ENCODE results near the gene ORM1.

Gene ORM1

GRCh38 chr9:114282104-114282485 lies 40.8 kb upstream of the ORM1 start:
- TF ChIP-seq POLR2AphosphoS5 (IDR thresholded peaks at IDR 0.05; ENCODE audit: low read depth), result no peak
- no peak for TF ChIP-seq GABPA (IDR thresholded peaks at IDR 0.05; ENCODE audit: low read depth)
- TF ChIP-seq REST (IDR thresholded peaks at IDR 0.05; ENCODE audit: insufficient replicate concordance, low read depth), result no peak
- TF ChIP-seq SPI1 (IDR thresholded peaks at IDR 0.05; ENCODE audit: borderline replicate concordance, low read depth), result no peak
- TF ChIP-seq, protein P1, sequence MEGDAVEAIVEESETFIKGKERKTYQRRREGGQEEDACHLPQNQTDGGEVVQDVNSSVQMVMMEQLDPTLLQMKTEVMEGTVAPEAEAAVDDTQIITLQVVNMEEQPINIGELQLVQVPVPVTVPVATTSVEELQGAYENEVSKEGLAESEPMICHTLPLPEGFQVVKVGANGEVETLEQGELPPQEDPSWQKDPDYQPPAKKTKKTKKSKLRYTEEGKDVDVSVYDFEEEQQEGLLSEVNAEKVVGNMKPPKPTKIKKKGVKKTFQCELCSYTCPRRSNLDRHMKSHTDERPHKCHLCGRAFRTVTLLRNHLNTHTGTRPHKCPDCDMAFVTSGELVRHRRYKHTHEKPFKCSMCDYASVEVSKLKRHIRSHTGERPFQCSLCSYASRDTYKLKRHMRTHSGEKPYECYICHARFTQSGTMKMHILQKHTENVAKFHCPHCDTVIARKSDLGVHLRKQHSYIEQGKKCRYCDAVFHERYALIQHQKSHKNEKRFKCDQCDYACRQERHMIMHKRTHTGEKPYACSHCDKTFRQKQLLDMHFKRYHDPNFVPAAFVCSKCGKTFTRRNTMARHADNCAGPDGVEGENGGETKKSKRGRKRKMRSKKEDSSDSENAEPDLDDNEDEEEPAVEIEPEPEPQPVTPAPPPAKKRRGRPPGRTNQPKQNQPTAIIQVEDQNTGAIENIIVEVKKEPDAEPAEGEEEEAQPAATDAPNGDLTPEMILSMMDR (IDR thresholded peaks at IDR 0.05; ENCODE audit: insufficient read depth, low read length), result no peak
- no peak for DNase-seq (ENCODE audit: low read depth in 1 of 2, low spot score in 1 of 2)
- no peaks in the 10 kb centered on the region for H3K27me3 ChIP-seq (ENCODE audit: insufficient read depth, poor library complexity, severe bottlenecking)
- no peak overlapping the region for H3K4me3 ChIP-seq (replicated peaks; ENCODE audit: insufficient read depth, low read length)
- no peak overlapping the region for H3K27ac ChIP-seq (replicated peaks)

DNA sequence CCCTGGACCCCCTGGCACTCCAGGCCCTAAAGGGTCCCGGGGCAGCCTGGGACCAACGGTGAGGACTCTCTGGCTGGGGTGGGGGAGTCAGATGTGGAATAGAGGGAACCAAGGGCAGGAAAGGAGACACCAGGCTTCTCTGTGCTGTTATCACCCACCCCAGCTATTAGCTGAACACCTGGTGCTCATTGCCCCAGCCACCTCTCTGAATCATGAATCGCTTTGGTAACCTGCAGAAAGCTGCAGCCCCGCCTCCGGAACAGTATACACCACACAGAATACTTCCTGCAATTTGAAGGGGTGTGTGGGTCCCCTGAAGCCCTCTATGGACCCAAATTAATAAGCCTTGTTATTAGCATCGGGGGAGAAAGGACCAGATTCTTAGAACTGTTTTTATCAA lies 40.4 kb upstream of the ORM1 start:
- H3K4me3 ChIP-seq (replicated peaks; ENCODE audit: insufficient read depth, low read length), result no peak overlapping the region
- TF ChIP-seq REST (IDR thresholded peaks at IDR 0.05; ENCODE audit: insufficient replicate concordance, low read depth) (no peak), GABPA (IDR thresholded peaks at IDR 0.05; ENCODE audit: low read depth) (no peak), SPI1 (IDR thresholded peaks at IDR 0.05; ENCODE audit: borderline replicate concordance, low read depth) (no peak), POLR2AphosphoS5 (IDR thresholded peaks at IDR 0.05; ENCODE audit: low read depth) (no peak)
- TF ChIP-seq, protein P1 (IDR thresholded peaks at IDR 0.05; ENCODE audit: insufficient read depth, low read length), result no peak
- H3K27me3 ChIP-seq (ENCODE audit: insufficient read depth, poor library complexity, severe bottlenecking), result no peaks in the 10 kb centered on the region
- H3K27ac ChIP-seq (replicated peaks), result no peak overlapping the region
- no peak for DNase-seq (ENCODE audit: low read depth in 1 of 2, low spot score in 1 of 2)

- TF ChIP-seq POLR2AphosphoS5 (IDR thresholded peaks at IDR 0.05; ENCODE audit: low read depth) (no peak), REST (IDR thresholded peaks at IDR 0.05; ENCODE audit: insufficient replicate concordance, low read depth) (no peak), SPI1 (IDR thresholded peaks at IDR 0.05; ENCODE audit: borderline replicate concordance, low read depth) (no peak), GABPA (IDR thresholded peaks at IDR 0.05; ENCODE audit: low read depth) (no peak)
- TF ChIP-seq, protein P1 (IDR thresholded peaks at IDR 0.05; ENCODE audit: insufficient read depth, low read length), result no peak
- no peak overlapping the region for H3K4me3 ChIP-seq (replicated peaks; ENCODE audit: insufficient read depth, low read length)
- H3K27ac ChIP-seq (replicated peaks), result no peak overlapping the region
- peak; percentile 67 to 88 for DNase-seq (ENCODE audit: low read depth in 1 of 2, low spot score in 1 of 2)
- no peaks in the 10 kb centered on the region for H3K27me3 ChIP-seq (ENCODE audit: insufficient read depth, poor library complexity, severe bottlenecking)
These were observed 40.0 kb upstream of the ORM1 start for GRCh38 chr9:114282926-114283325.

All from HL-60 (cell line).